ENCODE measurements around the gene GMPR2.

- no peak for TF ChIP-seq POLR2A (IDR thresholded peaks at IDR 0.05)
- no peak for TF ChIP-seq CTCF (IDR thresholded peaks at IDR 0.05)
Observed at GRCh38 chr14:24204163-24205146, 28.3 kb upstream of the GMPR2 start.
